HepG2 (cell line): ENCODE measurements around the gene FHL3. TPM values are rescaled to one million over a fixed set of nuclear protein-coding genes. Genes with fewer than 3 reads are reported as not detected.

Source experiments
- ATF7 ChIP-seq, 2 experiments: fragments of 450-650 bp in 1 of 2; sonication (generic) in 1 of 2; formaldehyde crosslinking in 1 of 2; IDR thresholded peaks; 2 replicates each; pipeline versions ENCODE4 v1.4.0 to v1.6.1; 2016 to 2020; ENCODE audit warnings: antibody characterized with exemption in 1 of 2, mild to moderate bottlenecking in 1 of 2, missing genetic modification reagents in 1 of 2
- CHD4 ChIP-seq: fragments of 200-600 bp; sonication (generic); IDR thresholded peaks from 2 replicates; pipeline ENCODE4 v1.7.0; 2017; ENCODE audit warnings: mild to moderate bottlenecking, low read length, borderline replicate concordance
- GTF3A ChIP-seq: sonication (generic); formaldehyde crosslinking; conservative IDR thresholded peaks from 2 replicates; pipeline ENCODE4 v1.4.0; 2020; ENCODE audit warnings: mild to moderate bottlenecking, missing genetic modification reagents
- HMG20B ChIP-seq: conservative IDR thresholded peaks from 2 replicates; pipeline ENCODE4 v1.6.1; 2016; ENCODE audit warnings: missing genetic modification reagents, missing compliant biosample characterization
- IRF9 ChIP-seq: sonication (generic); formaldehyde crosslinking; IDR thresholded peaks from 2 replicates; pipeline ENCODE4 v1.8.0; 2022; ENCODE audit warnings: missing genetic modification reagents, mild to moderate bottlenecking, borderline replicate concordance
- KDM1A ChIP-seq: IDR thresholded peaks from 2 replicates; pipeline ENCODE4 v1.6.1; 2016; ENCODE audit warnings: missing compliant biosample characterization
- KDM5A ChIP-seq: fragments of 200-600 bp; sonication (generic); IDR thresholded peaks from 2 replicates; pipeline ENCODE4 v1.7.0; 2018; ENCODE audit warnings: antibody characterized with exemption, mild to moderate bottlenecking, low read length, borderline replicate concordance
- KMT2B ChIP-seq: IDR thresholded peaks from 2 replicates; pipeline ENCODE4 v1.6.1; 2016; ENCODE audit warnings: missing genetic modification reagents, missing compliant biosample characterization
- RAD51 ChIP-seq: fragments of 450-650 bp; IDR thresholded peaks from 2 replicates; pipeline ENCODE4 v1.6.1; 2016; ENCODE audit warnings: borderline replicate concordance
- SALL1 ChIP-seq: sonication (generic); formaldehyde crosslinking; IDR thresholded peaks from 2 replicates; pipeline ENCODE4 v1.8.0; 2022; ENCODE audit warnings: mild to moderate bottlenecking, missing genetic modification reagents
- ZFP90 ChIP-seq: sonication (generic); formaldehyde crosslinking; IDR thresholded peaks from 2 replicates; pipeline ENCODE4 v1.8.0; 2022; ENCODE audit warnings: missing genetic modification reagents, mild to moderate bottlenecking, inconsistent platforms, borderline replicate concordance
- ZMYM3 ChIP-seq: sonication (generic); formaldehyde crosslinking; IDR thresholded peaks from 2 replicates; pipeline ENCODE4 v1.5.1; 2020; ENCODE audit warnings: mild to moderate bottlenecking, missing genetic modification reagents
- ZNF10 ChIP-seq: sonication (generic); formaldehyde crosslinking; IDR thresholded peaks from 2 replicates; pipeline ENCODE4 v1.4.0; 2020; ENCODE audit warnings: mild to moderate bottlenecking, low read depth, missing genetic modification reagents, borderline replicate concordance
- ZNF407 ChIP-seq: sonication (generic); formaldehyde crosslinking; IDR thresholded peaks from one replicate; pipeline ENCODE4 v1.5.1; 2020; ENCODE audit warnings: mild to moderate bottlenecking, missing genetic modification reagents; ENCODE audit errors: not compliant biosample characterization
- ZNF569 ChIP-seq: sonication (generic); formaldehyde crosslinking; IDR thresholded peaks from 2 replicates; pipeline ENCODE4 v1.5.0; 2020; ENCODE audit warnings: mild to moderate bottlenecking, missing genetic modification reagents, moderate library complexity, borderline replicate concordance
- ZNF629 ChIP-seq: sonication (generic); formaldehyde crosslinking; conservative IDR thresholded peaks from 2 replicates; pipeline ENCODE4 v1.5.0; 2020; ENCODE audit warnings: missing genetic modification reagents
- ZSCAN22 ChIP-seq: sonication (generic); formaldehyde crosslinking; IDR thresholded peaks from 2 replicates; pipeline ENCODE4 v1.4.0; 2020; ENCODE audit warnings: mild to moderate bottlenecking, missing genetic modification reagents
- polyA plus RNA-seq, 8 experiments: library from polyadenylated mRNA; depleted of rRNA in 3 of 8; stranded (reverse) in 7 of 8; unstranded in 1 of 8; fragments of >200 nt; fragmentation: Illumina TruSeq in 4 of 8; extraction: Trizol in 4 of 8; gene quantifications; 2 replicates each; pipeline versions ENCODE4 v1.2.1 to v1.2.3, GENCODE V29; 2011 to 2016; ENCODE audit warnings: low read depth in 4 of 8, missing spikeins in 1 of 8, mixed read lengths in 1 of 8; ENCODE audit not compliant: insufficient read depth in 1 of 8
- total RNA-seq, 5 experiments: library from RNA; depleted of rRNA; stranded (reverse); fragments of >200 nt; fragmentation: Illumina TruSeq; extraction: Trizol; gene quantifications; 2 replicates each; pipeline ENCODE4 v1.2.3, GENCODE V29; 2016; ENCODE audit warnings: low read depth in 1 of 5
- TF ChIP-seq, protein P1 (sequence below): sonication (generic); formaldehyde crosslinking; IDR thresholded peaks from 2 replicates; pipeline ENCODE4 v1.9.0; 2021; ENCODE audit warnings: missing genetic modification reagents, borderline replicate concordance

FHL3 gene
- total and polyA plus RNA-seq, 2 of the 13 experiments (the other 11 are each of a cell fraction or from before 2014, with no cell fraction given) = 2.8 to 6.6 TPM

DNA sequence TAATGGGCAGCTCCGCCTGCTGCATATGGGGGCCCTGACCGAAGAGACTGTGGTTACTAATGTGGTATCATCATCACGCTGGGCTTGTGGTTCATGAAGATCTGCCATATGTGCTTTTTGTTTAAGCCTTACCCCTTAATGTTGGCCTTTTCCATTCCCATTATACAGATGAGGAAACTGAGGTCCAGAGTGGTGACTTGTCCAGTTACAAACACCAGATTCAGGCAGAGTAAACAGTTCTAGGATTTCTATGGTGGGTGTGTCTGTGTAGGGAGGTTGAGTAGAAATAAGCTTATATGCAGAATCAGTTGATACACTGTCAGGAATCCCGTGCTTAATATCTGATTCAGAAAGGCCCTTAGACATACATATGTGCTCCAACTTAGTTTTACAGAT, 7.9 kb upstream of the FHL3 start (continued):
- TF ChIP-seq ZNF407 (CRISPR knock-in tag) = no peak
- no peak for TF ChIP-seq HMG20B
- TF ChIP-seq GTF3A (CRISPR knock-in tag) = 0 out of 2 replicates have a peak, but pooled peaks have one; percentile 13
- TF ChIP-seq ATF7 (IDR thresholded peaks at IDR 0.05) = no peak
- no peak for TF ChIP-seq ATF7 (CRISPR knock-in tag; IDR thresholded peaks at IDR 0.05)
- peak; percentile 93 for TF ChIP-seq KDM1A (CRISPR knock-in tag)
- TF ChIP-seq ZNF10 = no peak
- no peak for TF ChIP-seq ZNF569 (CRISPR knock-in tag)
- no peak for TF ChIP-seq ZSCAN22
- TF ChIP-seq CHD4 = peak; percentile 95
- TF ChIP-seq SALL1 = no peak
- TF ChIP-seq RAD51 = no peak
- TF ChIP-seq, protein P1, sequence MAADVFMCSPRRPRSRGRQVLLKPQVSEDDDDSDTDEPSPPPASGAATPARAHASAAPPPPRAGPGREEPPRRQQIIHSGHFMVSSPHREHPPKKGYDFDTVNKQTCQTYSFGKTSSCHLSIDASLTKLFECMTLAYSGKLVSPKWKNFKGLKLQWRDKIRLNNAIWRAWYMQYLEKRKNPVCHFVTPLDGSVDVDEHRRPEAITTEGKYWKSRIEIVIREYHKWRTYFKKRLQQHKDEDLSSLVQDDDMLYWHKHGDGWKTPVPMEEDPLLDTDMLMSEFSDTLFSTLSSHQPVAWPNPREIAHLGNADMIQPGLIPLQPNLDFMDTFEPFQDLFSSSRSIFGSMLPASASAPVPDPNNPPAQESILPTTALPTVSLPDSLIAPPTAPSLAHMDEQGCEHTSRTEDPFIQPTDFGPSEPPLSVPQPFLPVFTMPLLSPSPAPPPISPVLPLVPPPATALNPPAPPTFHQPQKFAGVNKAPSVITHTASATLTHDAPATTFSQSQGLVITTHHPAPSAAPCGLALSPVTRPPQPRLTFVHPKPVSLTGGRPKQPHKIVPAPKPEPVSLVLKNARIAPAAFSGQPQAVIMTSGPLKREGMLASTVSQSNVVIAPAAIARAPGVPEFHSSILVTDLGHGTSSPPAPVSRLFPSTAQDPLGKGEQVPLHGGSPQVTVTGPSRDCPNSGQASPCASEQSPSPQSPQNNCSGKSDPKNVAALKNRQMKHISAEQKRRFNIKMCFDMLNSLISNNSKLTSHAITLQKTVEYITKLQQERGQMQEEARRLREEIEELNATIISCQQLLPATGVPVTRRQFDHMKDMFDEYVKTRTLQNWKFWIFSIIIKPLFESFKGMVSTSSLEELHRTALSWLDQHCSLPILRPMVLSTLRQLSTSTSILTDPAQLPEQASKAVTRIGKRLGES (CRISPR knock-in tag) = 0 out of 2 replicates have a peak, but pooled peaks have one; percentile 17
- peak; percentile 26 for TF ChIP-seq KDM5A
- TF ChIP-seq IRF9 = no peak
- peak; percentile 93 for TF ChIP-seq ZMYM3
- no peak for TF ChIP-seq ZFP90 (CRISPR knock-in tag)
- no peak for TF ChIP-seq KMT2B (CRISPR knock-in tag)
- peak; percentile 98 for TF ChIP-seq ZNF629
